HG03354 (cell line): ENCODE results near the gene ATCAY.
"Not testable (repeated sequence)": the region's sequence is repeated elsewhere in the genome, so short reads cannot be mapped to it uniquely, and the experiment has no call there.

Experiments used
- ATAC-seq: cut with Tn5 transposase; IDR thresholded peaks from one replicate; pipeline ENCODE4 v1.9.1; 2021; ENCODE audit warnings: mild to moderate bottlenecking; ENCODE audit not compliant: unreplicated experiment, poor library complexity, severe bottlenecking

Gene ATCAY

DNA sequence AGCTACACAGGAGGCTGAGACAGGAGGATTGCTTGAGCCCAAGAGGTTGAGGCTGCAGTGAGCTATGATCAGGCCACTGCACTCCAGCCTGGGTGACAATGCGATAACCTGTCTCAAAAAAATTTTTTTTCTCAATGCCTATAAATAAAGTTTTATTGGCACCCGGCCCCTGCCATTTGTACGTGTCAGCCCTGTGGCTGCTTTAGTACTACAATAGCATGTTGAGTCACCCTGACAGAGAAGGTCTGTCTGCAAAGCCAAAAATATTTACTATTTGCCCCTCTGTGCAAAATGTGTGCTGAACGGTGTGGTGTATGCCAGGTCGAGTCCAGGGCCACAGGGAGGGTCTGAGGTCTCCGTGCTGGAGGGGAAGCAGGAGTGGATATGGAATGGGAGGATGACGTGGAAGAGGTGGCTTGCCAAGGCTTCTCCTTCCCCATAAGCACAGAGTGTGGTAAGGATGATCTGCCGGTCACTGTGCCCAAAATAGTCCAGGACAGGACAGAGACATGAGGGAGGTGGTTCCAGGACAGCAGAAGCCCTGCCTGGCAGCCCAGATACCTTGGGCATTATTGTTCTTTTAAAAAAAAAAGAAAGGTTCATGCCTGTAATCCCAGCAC lies 62.4 kb downstream of the ATCAY start:
- no peak for ATAC-seq

DNA sequence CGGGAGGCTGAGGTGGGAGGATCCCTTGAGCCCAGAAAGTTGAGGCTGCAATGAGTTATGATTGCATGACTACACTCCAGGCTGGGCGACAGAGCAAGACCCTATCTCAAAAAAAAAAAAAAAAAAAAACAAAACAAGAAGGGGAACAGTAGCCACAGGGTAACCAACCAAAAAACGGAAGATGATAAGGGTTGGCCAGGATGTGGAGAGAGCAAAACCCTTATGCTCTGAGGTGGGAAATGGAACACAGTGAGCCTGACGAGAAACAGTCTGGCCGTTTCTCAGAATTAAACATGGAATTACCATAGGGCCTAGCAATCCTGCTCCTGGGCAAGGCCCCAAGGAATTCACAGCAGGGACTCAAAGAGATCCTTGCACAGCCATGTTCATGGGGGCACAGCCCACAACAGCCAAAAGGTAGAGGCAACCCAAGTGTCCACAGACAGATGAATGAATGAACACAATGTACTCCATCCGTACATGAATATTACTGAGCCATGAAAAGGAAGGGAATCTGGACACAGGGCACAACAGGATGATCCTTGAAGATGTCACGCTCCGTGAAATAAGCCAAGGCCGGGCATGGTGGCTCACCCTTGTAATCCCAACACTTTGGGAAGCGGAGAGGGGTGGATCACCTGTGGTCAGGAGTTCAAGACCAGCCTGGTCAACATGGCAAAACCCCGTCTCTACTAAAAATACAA lies 63.7 kb downstream of the ATCAY start:
- ATAC-seq, result no peak

DNA sequence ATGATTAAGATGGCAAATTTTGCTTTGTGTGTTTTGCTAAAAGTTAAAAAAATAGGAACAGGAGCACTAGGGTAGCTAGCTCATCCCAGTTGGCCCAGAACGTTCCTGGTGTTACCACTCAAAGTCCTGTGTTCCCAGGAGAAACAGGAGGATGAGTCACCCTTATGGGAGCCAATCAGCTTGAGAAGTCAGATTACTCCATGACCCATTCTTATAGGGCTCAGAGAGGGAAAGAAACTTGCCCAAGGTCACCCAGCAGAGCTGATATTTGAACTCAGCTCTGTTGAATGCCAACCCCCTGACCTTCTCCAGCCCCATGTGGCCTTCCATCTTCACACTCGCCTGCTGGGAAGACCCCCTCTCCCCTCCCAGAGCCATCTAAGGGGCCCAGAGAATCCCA lies 65.4 kb downstream of the ATCAY start:
- no peak for ATAC-seq

DNA sequence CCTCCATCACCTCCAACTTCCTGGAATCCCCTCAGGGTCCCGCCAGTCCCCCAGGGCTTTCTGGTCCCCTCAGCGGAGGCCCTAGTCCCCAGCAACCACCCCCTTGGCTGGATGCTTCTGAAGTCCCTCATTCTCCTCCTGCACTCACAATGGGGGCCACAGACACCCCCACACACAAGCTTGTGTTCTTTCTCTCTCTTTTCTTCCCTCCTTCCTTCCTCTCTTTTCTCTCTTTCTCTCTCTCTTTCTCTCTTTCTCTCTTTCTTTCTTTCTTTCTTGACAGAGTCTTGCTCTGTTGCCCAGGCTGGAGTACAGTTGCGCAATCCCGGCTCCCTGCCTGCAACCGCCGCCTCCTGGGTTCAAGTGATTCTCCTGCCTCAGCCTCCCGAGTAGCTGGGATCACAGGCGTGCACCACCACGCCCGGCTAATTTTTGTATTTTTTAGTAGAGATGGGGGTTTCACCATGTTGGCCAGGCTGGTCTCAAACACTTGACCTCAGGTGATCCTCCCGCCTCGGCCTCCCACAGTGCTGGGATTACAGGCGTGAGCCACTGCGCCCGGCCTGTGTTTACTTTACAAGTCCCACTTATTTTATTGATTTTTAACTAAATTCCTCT lies 66.9 kb downstream of the ATCAY start:
- ATAC-seq, result not testable (repeated sequence)

DNA sequence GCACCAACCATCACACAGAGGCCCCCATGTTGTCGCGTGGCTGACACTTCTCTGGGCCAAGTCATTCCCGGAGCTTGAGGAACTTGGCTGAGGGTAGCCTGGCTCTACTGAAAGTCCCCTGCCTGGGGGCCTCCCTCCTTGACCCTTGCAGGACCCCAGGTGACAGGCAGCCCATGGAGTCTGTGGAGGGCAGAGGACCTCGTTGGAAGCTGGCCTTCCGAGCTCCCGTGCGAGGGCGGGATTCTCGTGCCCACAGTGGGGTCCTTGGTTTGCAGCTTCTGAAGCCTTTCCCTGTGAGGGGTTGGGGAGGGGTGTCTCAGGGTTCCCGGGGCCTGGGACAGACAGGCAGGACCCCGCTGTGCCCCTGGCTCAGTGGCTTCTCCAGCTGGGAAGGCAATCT lies 68.8 kb downstream of the ATCAY start:
- ATAC-seq, result no peak

DNA sequence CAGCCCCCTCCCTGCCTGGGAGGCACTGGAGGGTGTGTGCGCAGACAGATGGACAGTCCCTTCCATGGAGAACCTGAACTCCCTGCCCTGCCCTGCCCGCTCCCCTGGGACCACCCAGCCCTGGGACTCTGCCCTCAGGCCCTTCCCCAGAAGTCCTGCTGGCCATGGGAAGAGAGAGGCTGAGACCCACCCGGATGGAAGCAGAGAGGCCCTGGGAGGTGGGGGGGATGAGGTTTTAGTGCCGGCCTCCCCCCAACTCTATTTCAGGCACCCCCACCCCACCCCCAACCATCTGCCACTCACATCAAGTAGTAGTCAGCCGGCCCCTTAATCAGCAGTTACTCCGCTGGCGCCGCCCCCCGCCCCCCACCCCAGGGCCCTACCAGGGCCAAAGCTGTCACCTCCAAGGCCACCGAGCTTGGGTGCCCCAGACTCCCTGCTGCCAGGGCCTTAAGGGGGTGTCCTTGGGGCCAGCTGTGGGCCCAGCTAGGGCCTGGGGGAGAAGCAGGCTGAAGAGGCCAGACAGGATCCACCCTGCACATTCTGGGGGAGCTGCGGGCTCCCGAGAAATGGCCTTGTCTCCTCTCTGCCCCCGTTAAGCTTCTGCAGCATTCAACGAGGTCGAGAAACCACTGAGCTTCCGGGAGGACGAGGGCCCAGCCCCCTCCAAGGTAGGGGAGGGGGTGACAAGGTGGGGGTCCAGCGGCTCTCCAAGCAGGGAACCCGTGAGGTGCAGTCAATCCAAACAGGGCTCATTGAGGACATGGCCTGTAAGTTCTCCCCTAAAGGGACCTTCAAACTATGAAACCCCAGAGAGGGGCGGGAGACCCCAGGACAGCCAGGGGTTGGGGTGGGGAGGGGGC lies 69.7 kb downstream of the ATCAY start:
- ATAC-seq, result no peak

DNA sequence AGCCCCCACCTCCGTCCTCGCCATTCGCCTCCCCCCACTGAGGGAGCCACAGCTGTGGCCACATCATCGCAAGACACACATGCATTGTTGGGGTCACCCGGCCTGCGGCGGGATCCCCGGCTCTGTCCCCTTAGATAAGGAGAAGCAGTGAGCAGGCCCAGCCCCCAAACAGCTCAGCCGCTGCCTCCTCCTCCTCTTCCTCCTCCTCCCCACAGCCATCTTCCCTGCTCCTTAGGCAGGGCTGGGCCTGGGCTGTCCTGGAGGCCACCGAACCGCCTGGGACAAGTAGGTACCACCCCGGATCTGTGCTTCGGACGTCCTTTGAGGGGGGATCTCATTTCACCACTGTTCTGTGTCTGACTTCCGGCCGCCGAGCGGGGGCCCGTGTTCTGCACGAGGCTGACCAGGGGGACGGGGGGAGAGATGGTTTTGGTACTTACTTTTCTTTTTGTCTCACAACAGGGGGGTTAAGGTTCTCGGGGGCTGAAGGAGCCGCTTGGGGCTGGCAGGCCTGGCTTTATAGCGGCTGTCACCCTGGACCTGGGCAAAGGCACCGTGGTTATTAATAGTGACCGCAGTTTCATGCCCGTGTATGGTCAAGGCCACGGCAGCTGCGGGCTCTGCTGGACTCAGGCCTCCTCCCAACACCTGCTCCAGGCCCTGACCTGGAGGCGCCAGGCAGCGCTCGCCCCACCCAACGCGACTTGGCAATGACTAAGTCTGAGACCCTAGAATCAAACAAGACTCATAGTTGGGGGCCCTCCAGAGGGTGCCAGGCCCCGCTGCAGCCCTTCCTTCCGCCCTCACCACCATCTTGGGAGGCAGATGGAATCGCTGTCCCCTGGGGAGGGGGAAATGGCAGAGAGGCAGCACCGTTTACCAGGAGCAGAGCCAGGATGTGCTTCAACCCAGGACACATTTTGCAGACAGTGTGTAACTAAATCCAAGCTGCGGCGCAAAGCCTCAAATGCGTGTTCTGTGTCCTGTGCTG lies 70.7 kb downstream of the ATCAY start:
- no peak for ATAC-seq

DNA sequence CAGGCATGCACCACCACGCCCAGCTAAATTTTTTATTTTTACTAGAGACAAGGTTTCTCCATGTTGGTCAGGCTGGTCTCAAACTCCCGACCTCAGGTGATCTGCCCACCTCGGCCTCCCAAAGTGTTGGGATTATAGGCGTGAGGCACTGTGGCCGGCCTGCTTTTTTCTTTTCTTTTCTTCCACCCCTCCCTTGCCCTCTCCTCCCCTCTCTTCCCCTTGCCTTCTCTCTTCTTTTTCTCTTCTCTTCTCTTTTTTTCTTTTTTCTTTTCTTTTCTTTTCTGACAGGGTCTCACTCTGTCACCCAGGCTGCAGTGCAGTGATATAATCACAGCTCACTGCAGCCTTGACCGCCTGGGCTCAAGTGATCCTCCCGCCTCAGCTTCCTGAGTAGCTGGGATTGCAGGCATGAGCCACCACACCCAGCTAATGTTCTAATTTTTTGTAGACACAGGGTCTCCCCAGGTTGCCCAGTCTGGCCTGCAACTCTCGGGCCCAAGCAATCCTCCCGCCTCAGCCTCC lies 72.3 kb downstream of the ATCAY start:
- ATAC-seq, result not testable (repeated sequence)

DNA sequence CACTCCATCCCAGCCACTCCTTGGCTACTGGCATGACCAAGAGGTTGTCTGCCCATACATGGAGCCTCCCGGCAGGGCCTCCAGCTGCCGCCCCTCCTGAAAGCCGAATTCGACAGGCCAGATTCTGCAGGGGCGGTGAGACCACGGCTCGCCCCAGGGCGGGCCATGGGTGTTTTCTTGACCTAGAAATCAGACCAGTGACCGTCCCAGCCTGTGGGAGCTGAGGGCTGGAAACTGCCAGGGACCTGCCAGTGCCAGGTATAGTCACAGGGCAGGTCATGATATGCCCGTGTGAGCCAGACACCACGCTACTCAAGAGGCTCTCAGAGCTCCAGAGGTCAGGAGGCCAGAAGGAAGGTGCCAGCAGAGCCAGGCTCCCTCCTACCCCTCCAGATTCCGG lies 73.6 kb downstream of the ATCAY start:
- no peak for ATAC-seq

DNA sequence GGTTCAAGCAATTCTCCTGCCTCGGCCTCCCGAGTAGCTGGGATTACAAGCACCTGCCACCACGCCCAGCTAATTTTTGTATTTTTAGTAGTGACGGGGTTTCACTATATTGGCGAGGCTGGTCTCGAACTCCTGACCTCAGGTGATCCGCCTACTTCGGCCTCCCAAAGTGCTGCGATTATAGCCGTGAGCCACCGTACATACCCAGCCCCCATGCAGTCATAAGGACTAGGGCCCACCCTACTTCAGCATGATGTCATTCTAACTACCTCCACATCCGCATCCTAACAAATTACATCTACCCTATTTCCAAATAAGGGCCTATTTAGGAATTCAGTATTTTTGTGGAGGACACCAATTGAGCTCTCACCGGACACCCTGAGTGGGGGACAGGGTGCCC lies 74.8 kb downstream of the ATCAY start:
- ATAC-seq, result not testable (repeated sequence)

DNA sequence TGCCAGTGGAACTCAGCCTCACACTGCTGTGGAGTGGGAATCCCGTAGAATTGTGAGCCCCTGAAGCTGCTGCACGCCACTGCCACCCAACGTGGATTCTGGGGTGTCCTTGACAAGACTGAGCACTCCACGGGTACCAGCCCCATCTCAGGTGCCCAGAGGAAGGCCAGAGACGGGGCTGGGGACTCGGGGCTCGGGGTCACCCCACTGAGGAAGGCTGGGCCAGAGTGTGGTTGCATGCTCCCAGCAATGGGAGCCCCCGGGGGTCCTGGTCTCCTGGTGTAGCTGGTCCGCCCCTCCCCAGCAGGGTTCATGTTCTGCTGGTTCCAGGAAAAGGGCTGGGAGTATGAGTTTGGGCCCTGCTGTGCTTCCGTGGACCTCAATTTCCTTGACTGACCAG lies 75.2 kb downstream of the ATCAY start:
- no peak for ATAC-seq

DNA sequence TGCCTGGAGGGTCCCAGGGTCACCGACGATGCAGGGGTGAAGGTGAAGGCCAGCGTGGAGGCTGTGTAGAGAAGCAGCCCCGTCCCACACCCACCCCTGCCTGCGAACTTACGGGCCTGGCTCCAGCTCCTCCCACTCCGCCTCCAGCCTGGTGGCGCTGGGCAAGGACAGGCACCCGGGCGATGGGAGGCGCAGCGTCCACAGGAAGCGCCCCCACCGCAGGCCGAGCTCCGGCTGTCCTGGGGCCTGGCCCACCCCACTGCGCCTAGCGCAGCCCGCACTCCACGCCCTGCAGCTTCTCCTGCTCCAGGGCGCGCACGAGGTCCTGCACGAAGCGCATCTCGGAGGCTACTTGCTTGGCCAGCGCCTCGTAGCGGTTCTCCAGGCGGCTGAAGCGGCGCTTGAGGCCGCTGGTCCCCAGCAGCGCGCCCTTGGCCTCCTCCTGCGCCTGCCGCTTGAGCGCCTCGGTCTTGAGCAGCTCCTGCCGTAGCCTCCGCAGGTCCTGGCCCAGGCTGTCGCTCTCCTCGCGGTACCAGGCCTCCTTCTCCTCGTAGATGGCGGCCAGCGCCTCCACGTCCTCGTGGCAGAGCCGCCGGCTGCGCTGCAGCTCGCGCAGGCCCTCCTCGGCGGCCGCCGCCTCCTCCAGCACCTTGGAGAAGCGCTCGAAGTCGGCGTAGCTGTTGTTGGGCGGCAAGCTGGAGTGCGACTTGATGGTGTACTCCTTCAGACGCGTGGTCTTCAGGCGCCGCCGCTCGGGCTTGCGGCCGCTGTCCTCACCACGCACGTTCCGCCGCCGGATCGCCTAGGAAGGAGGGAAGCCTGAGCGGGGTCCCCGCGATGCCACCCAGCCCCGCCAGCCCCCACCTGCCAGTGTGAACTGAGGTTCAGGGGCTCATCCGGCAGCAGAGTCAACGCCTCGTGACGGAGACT lies 78.6 kb downstream of the ATCAY start:
- ATAC-seq, result no peak

DNA sequence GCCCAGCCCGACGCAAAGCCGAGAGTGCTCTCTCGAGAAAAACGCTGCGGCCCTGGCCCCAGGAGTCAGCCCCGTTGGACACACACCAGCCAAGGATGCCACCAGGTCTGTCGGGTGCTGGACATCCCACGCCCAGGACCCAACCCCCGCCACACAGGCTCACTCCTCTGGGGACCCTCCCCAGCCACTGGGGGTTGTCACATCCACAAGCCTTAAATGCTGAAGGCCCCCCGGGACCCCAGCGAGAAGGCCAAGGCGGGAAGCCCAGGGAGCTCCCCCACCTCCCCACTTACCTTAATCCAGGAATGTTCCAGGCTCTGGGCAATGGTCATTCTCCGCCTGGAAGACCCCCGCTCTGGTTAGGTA lies 79.3 kb downstream of the ATCAY start:
- ATAC-seq, result no peak

DNA sequence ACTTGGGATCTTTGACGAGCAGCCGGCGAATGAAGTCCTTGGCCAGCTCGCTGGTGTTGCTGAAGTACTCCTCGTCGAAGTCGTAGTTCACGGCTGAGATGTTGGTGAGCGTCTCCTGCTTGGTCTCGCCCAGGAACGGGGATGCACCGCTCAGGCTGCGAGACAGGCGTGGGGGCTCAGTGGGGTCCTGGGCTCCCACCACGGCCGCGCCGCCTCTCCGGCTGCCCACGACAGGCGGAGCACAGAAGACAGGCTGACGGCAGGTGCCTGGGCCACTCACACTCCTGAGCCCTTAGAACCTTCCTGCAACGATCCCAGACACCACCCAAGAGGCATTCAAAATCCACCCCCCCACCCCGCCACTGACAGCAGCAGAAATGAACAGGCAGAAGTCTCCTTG lies 80.5 kb downstream of the ATCAY start:
- no peak for ATAC-seq

DNA sequence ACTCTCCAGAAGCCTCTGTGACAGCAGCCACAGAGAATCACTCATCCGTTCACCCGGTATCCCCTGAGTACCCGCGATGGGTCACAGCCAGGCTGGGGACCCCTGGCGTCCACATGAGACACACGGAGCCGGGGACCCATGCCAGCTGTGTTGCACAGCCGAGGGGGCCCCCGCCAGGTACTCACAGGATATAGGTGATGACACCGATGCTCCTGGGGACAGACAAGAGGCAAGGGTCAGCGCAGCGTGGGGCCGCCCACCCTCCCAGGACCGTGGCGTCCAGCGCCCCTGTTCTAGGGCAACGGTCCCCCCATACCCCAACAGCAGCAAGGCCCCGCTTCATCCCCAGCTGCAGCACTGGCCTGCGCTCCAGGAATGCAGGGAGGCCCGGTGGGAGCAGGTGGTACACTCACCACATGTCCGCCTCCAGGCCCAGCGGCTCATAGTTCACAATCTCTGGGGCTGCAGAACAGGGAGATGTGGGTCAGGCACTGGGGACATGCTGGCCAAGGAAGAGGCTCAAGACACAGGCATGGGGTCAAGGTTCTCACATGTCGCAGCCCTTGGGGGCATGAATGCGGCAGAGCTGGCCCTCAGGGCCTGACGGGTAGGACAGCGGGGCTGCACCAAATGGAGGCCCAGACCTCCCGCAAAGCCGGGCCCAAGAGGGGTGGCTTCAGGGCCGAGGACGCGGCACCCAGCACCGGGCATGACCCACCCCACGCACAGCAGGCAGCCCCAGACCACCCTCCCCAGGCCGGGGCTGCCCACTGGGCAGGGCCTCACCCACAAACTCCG lies 83.2 kb downstream of the ATCAY start:
- ATAC-seq, result no peak

DNA sequence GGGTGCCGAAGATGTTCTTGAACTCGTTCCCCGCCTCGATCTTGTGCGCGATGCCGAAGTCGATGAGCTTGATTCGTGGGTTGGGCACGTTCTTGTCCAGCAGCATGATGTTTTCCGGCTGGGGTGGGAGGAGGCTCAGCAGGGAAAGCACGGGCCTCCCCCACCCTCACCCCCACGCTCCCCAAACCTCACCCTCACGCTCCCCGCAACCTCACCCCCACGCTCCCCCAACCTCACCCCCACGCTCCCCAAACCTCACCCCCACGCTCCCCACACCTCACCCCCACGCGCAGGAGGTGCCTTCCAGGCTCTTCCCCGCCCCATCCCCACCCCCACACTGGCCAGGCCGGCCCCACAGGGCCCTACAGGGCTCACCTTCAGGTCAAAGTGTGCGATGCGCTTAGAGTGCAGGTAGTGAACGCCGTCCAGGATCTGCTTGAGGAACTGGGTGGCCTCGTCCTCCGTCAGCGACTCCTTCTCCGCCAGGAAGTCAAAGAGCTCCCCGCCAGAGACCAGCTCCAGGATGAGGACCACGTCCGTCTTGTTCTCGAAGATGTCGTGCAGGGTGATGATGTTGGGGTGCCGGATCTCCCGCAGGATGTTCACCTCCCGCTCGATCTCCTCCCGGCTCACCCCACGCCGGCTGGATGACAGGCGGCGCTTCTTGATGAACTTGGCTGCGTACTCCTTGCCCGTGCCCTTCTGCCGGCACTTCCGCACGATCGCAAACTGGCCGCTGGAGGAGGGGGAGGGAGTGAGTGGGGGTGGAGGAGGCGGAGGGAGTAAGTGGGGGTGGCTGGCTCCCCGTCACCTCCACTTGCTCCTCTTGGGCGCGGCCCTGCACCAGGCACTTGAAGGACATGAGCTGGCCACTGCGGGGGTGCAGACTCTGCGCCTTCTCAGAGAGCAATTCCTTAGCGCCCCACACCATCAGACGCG lies 84.0 kb downstream of the ATCAY start:
- no peak for ATAC-seq
